Gastroesophageal sphincter (tissue), 4 donors: Measurements from ENCODE around the gene PAPPA. TPM values are rescaled to one million over a fixed set of nuclear protein-coding genes. Genes with fewer than 3 reads are reported as not detected.

Source experiments
- ATAC-seq: fragments of 150-250 bp; one replicate; pipeline ENCODE4 v1.9.1; 2016; ENCODE audit warnings: mild to moderate bottlenecking, moderate library complexity
- H3K27ac ChIP-seq, 4 donors: fragments of 200-600 bp; sonication (generic) in 3 of 4; 1 replicate in 3 of 4; 2 replicates in 1 of 4; pipeline ENCODE4 v1.5.1; 2016 to 2019
- H3K27me3 ChIP-seq: fragments of 200-600 bp; sonication (generic); one replicate; pipeline ENCODE4 v1.5.1; 2019
- H3K36me3 ChIP-seq, 2 donors: fragments of 200-600 bp; sonication (generic); one replicate each; pipeline ENCODE4 v1.5.1; 2019; ENCODE audit warnings: control low read depth in 1 of 2
- H3K4me1 ChIP-seq, 3 donors: fragments of 200-600 bp; sonication (generic); 1 replicate in 2 of 3; 2 replicates in 1 of 3; pipeline ENCODE4 v1.5.1; 2016 to 2019; ENCODE audit warnings: control low read depth in 2 of 3
- H3K4me3 ChIP-seq, 2 donors: fragments of 200-600 bp; sonication (generic); one replicate each; pipeline ENCODE4 v1.5.1; 2019; ENCODE audit warnings: mild to moderate bottlenecking in 1 of 2, moderate library complexity in 1 of 2
- H3K9me3 ChIP-seq, 3 donors: fragments of 200-600 bp; sonication (generic); one replicate each; pipeline ENCODE4 v1.5.1; 2017 to 2019; ENCODE audit warnings: control low read depth in 2 of 3
- EP300 ChIP-seq: sonication (generic); formaldehyde crosslinking; IDR thresholded peaks from one replicate; pipeline ENCODE4 v1.6.1; 2017; ENCODE audit warnings: antibody characterized with exemption, mild to moderate bottlenecking
- POLR2A ChIP-seq, 2 donors: fragments of 450-650 bp; IDR thresholded peaks; one replicate each; pipeline ENCODE4 v1.6.1; 2017; ENCODE audit warnings: antibody characterized with exemption in 2 of 2, mild to moderate bottlenecking in 2 of 2, moderate library complexity in 1 of 2
- POLR2AphosphoS5 ChIP-seq: sonication (generic); formaldehyde crosslinking; IDR thresholded peaks from one replicate; pipeline ENCODE4 v1.6.1; 2017; ENCODE audit warnings: antibody characterized with exemption
- WGBS, 2 donors: methylation state at CpG; one replicate each; pipeline ENCODE4 v1.1.5; 2018; ENCODE audit warnings: low coverage in 1 of 2; 5-methylcytosine and 5-hydroxymethylcytosine counted together
- total RNA-seq, 4 donors: library from RNA; depleted of rRNA; stranded (reverse); fragments of >200 nt; gene quantifications; one replicate each; pipeline ENCODE4 v1.1.0, GENCODE V29; 2016
- TF ChIP-seq, protein P1 (sequence below), 4 experiments: fragments of 200-600 bp in 2 of 4; fragments of 450-650 bp in 2 of 4; sonication (generic) in 1 of 4; IDR thresholded peaks; one replicate each; pipeline ENCODE4 v1.5.1; 2017 to 2019; ENCODE audit warnings: antibody characterized with exemption in 4 of 4, mild to moderate bottlenecking in 2 of 4, moderate library complexity in 2 of 4

The PAPPA gene
- total RNA-seq, 4 donors from 2014 or later = 1.9 to 5.7 (median 3.2) TPM

DNA sequence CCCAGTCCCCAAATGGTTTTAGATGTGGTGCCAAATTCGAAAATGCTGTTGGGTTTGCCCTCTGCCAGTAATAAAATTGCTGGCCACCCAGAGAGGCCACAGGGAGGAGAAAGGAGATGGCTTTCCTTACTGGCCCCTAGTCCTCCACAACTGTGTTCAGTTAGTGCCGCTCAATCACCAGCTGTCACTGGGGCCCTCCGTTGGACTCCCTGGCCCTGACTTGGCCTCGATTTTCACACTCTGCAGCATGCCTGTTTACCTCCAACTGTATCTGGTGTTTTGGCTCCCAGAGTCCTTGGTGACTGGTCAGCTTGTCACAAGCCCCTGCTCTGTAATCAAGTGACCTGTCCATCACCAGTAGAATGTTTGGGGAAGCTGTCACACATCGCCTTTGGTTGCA, 97.8 kb downstream of the PAPPA start:
- Histone ChIP-seq H3K4me3 (no peak overlapping the region), H3K27ac (no peak overlapping the region), H3K27me3 (no peaks in the 10 kb centered on the region), H3K36me3 (no peaks in the 10 kb centered on the region), H3K4me1 (no peaks in the 10 kb centered on the region), H3K9me3 (no peaks in the 10 kb centered on the region)
- no peak for ATAC-seq
- TF ChIP-seq, protein P1, sequence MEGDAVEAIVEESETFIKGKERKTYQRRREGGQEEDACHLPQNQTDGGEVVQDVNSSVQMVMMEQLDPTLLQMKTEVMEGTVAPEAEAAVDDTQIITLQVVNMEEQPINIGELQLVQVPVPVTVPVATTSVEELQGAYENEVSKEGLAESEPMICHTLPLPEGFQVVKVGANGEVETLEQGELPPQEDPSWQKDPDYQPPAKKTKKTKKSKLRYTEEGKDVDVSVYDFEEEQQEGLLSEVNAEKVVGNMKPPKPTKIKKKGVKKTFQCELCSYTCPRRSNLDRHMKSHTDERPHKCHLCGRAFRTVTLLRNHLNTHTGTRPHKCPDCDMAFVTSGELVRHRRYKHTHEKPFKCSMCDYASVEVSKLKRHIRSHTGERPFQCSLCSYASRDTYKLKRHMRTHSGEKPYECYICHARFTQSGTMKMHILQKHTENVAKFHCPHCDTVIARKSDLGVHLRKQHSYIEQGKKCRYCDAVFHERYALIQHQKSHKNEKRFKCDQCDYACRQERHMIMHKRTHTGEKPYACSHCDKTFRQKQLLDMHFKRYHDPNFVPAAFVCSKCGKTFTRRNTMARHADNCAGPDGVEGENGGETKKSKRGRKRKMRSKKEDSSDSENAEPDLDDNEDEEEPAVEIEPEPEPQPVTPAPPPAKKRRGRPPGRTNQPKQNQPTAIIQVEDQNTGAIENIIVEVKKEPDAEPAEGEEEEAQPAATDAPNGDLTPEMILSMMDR (IDR thresholded peaks at IDR 0.05) = no peak
- no peak for TF ChIP-seq POLR2AphosphoS5
- no peak for TF ChIP-seq POLR2A (IDR thresholded peaks at IDR 0.05)
- no peak for TF ChIP-seq EP300
- WGBS, 2 donors = 53 to 55% methylated on average over 4 to 5 of the region's 5 CpGs

GRCh38 chr9:116260531-116260930, 106.9 kb downstream of the PAPPA start:
- no peaks in the 10 kb centered on the region for H3K36me3 ChIP-seq
- H3K27me3 ChIP-seq = no peaks in the 10 kb centered on the region
- ATAC-seq = no peak
- TF ChIP-seq, protein P1 (IDR thresholded peaks at IDR 0.05) = no peak
- TF ChIP-seq POLR2A (IDR thresholded peaks at IDR 0.05) = no peak
- no peak for TF ChIP-seq EP300
- no peak for TF ChIP-seq POLR2AphosphoS5
- no peaks in the 10 kb centered on the region for H3K4me1 ChIP-seq
- 84 to 91% methylated on average over 1 to 2 of the region's 2 CpGs for WGBS, 2 donors
- no peak overlapping the region for H3K4me3 ChIP-seq
- H3K27ac ChIP-seq = no peak overlapping the region
- H3K9me3 ChIP-seq = no peaks in the 10 kb centered on the region

- H3K4me3 ChIP-seq = no peak overlapping the region
- H3K27me3 ChIP-seq = no peaks in the 10 kb centered on the region
- no peak for ATAC-seq
- no peak overlapping the region for H3K27ac ChIP-seq
- TF ChIP-seq POLR2A (IDR thresholded peaks at IDR 0.05) = no peak
- no peak for TF ChIP-seq POLR2AphosphoS5
- TF ChIP-seq, protein P1 (IDR thresholded peaks at IDR 0.05) = no peak
- no peak for TF ChIP-seq EP300
- H3K36me3 ChIP-seq = no peaks in the 10 kb centered on the region
- 57 to 61% methylated on average over 4 to 5 of the region's 5 CpGs for WGBS, 2 donors
- no peaks in the 10 kb centered on the region for H3K9me3 ChIP-seq
- no peaks in the 10 kb centered on the region for H3K4me1 ChIP-seq
Observed at GRCh38 chr9:116262448-116262847, 108.9 kb downstream of the PAPPA start.

- ATAC-seq = no peak
- Histone ChIP-seq H3K4me3 (no peak overlapping the region), H3K9me3 (no peaks in the 10 kb centered on the region), H3K27ac (no peak overlapping the region), H3K27me3 (no peaks in the 10 kb centered on the region), H3K36me3 (no peaks in the 10 kb centered on the region), H3K4me1 (no peaks in the 10 kb centered on the region)
- 70 to 75% methylated on average over 1 of the region's 1 CpG for WGBS, 2 donors
- TF ChIP-seq, protein P1 (IDR thresholded peaks at IDR 0.05) = no peak
- no peak for TF ChIP-seq EP300
- TF ChIP-seq POLR2A (IDR thresholded peaks at IDR 0.05) = no peak
- TF ChIP-seq POLR2AphosphoS5 = no peak
Observed at GRCh38 chr9:116264361-116264760, 110.8 kb downstream of the PAPPA start.

DNA sequence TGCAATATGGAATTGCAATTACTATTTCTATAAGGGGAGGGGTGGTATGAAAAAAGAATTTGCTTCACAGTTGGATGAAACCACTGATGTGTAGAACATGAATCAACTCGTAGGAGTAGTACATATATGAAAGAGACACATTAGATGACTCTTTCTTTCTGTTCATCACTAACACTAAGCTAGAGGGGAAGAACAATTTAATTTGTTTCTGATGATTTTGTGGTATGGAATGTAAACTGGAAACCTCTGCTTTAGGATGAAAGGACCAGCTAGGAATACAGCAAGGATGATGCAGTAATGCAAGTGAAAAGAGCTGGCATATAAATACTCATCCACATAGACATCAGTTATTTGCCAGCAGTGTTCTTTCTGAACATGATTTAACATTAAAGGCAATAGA, 113.4 kb downstream of the PAPPA start:
- H3K4me1 ChIP-seq = no peaks in the 10 kb centered on the region
- WGBS, 2 donors = 70 to 87% methylated on average over 1 of the region's 1 CpG
- H3K27ac ChIP-seq = no peak overlapping the region
- ATAC-seq = no peak
- H3K27me3 ChIP-seq = no peaks in the 10 kb centered on the region
- no peaks in the 10 kb centered on the region for H3K9me3 ChIP-seq
- TF ChIP-seq EP300 (no peak), POLR2A (IDR thresholded peaks at IDR 0.05) (no peak), POLR2AphosphoS5 (no peak)
- TF ChIP-seq, protein P1 (IDR thresholded peaks at IDR 0.05) = no peak
- H3K4me3 ChIP-seq = no peak overlapping the region
- no peaks in the 10 kb centered on the region for H3K36me3 ChIP-seq
